PFSK-1 (cell line): ENCODE data around the gene OTOP2.

Experiments used
- FOXP2 ChIP-seq: optimal IDR thresholded peaks from 2 replicates; pipeline ENCODE3; 2011; ENCODE audit warnings: borderline replicate concordance, control low read depth, inconsistent platforms; ENCODE audit not compliant: insufficient read depth; ENCODE audit errors: extremely low read length, extremely low read depth
- POLR2AphosphoS5 ChIP-seq: IDR thresholded peaks from 2 replicates; pipeline ENCODE4 v1.6.1; 2012; ENCODE audit warnings: low read depth, mild to moderate bottlenecking, control low read depth, low read length, moderate library complexity
- SIN3A ChIP-seq: IDR thresholded peaks from 2 replicates; pipeline ENCODE4 v1.6.1; 2012; ENCODE audit warnings: mild to moderate bottlenecking, low read length, moderate library complexity, borderline replicate concordance; ENCODE audit not compliant: insufficient read depth
- TAF1 ChIP-seq: IDR thresholded peaks from 2 replicates; pipeline ENCODE4 v1.6.1; 2012; ENCODE audit warnings: low read length, control low read depth, borderline replicate concordance; ENCODE audit not compliant: insufficient read depth
- TF ChIP-seq, protein P1 (sequence below), 2 experiments: IDR thresholded peaks; 2 replicates each; pipeline versions ENCODE4 v1.6.1 to v1.8.0; 2011 to 2012; ENCODE audit warnings: low read depth in 2 of 2, low read length in 2 of 2, control low read depth in 1 of 2, inconsistent platforms in 1 of 2, mild to moderate bottlenecking in 1 of 2, moderate library complexity in 1 of 2; ENCODE audit not compliant: insufficient read depth in 1 of 2

DNA sequence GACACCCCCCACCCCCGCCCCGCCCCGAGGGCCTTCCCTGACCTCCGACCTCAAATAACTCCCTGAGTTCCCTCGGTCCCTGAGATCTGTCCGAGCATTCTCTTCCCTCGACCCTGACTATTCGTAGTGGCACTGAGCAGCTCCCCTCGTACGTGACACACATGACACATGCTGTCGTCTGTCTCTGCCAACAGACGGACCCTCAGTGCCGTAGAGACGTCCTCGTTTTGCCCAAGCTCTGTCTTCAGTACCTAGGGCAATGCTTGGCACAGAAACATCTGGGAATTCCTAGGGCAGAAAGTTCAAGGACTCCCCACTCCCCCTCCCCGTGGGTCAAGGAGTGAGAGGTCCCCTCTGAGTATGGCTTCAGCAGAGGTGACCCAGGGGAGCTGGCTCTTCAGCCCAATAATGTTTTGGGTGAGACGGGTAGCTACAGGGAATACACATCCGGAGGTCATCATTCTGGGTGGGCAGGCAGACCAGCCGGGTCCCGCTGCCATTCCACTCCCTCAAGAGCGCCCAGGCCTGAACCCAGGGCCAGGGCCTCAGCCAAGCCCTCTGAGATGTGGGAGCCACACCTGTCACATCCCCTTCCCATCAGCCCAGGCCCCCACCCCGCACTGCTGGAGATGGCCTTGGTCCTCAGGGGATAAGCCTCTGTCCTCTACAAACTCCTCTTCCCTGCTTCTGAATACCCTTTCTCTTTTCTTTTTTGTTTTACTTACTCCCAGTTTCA is 30.0 kb upstream of the OTOP2 start:
- TF ChIP-seq POLR2AphosphoS5 (no peak), SIN3A (no peak), TAF1 (no peak), FOXP2 (no peak)
- TF ChIP-seq, protein P1, sequence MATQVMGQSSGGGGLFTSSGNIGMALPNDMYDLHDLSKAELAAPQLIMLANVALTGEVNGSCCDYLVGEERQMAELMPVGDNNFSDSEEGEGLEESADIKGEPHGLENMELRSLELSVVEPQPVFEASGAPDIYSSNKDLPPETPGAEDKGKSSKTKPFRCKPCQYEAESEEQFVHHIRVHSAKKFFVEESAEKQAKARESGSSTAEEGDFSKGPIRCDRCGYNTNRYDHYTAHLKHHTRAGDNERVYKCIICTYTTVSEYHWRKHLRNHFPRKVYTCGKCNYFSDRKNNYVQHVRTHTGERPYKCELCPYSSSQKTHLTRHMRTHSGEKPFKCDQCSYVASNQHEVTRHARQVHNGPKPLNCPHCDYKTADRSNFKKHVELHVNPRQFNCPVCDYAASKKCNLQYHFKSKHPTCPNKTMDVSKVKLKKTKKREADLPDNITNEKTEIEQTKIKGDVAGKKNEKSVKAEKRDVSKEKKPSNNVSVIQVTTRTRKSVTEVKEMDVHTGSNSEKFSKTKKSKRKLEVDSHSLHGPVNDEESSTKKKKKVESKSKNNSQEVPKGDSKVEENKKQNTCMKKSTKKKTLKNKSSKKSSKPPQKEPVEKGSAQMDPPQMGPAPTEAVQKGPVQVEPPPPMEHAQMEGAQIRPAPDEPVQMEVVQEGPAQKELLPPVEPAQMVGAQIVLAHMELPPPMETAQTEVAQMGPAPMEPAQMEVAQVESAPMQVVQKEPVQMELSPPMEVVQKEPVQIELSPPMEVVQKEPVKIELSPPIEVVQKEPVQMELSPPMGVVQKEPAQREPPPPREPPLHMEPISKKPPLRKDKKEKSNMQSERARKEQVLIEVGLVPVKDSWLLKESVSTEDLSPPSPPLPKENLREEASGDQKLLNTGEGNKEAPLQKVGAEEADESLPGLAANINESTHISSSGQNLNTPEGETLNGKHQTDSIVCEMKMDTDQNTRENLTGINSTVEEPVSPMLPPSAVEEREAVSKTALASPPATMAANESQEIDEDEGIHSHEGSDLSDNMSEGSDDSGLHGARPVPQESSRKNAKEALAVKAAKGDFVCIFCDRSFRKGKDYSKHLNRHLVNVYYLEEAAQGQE (IDR thresholded peaks at IDR 0.05; ENCODE audit: insufficient read depth in 1 of 2, low read depth in 2 of 2, low read length in 2 of 2), result no peak
